Karpas-422 (cell line): ENCODE data around the gene SLC2A13. TPM values are rescaled to one million over a fixed set of nuclear protein-coding genes. Genes with fewer than 3 reads are reported as not detected.

Source experiments
- DNase-seq: peaks from one replicate; pipeline ENCODE4 v3.0.0-alpha.2; 2015
- H2AFZ ChIP-seq: fragments of 200-600 bp; sonication (generic); 2 replicates; pipeline ENCODE4 v1.6.1; 2014; ENCODE audit warnings: antibody characterized with exemption, low read length, mixed read lengths
- H3K27ac ChIP-seq: fragments of 200-600 bp; sonication (generic); 2 replicates; pipeline ENCODE4 v1.5.1; 2014; ENCODE audit warnings: mild to moderate bottlenecking, low read length, moderate library complexity
- H3K27me3 ChIP-seq: fragments of 200-600 bp; sonication (generic); 2 replicates; pipeline ENCODE4 v1.6.1; 2014; ENCODE audit warnings: low read length, mixed read lengths
- H3K36me3 ChIP-seq: fragments of 200-600 bp; sonication (generic); 2 replicates; pipeline ENCODE4 v1.6.1; 2014; ENCODE audit warnings: low read length, mixed read lengths; ENCODE audit not compliant: insufficient read depth
- H3K4me1 ChIP-seq: fragments of 200-600 bp; sonication (generic); 2 replicates; pipeline ENCODE4 v1.6.1; 2014; ENCODE audit warnings: mild to moderate bottlenecking, low read length, mixed read lengths
- H3K4me2 ChIP-seq: fragments of 200-600 bp; sonication (generic); 2 replicates; pipeline ENCODE4 v1.6.1; 2014; ENCODE audit warnings: low read length, low read depth, mild to moderate bottlenecking; ENCODE audit not compliant: poor library complexity, severe bottlenecking
- H3K4me3 ChIP-seq: fragments of 200-600 bp; sonication (generic); 2 replicates; pipeline ENCODE4 v1.5.1; 2014; ENCODE audit warnings: mild to moderate bottlenecking, antibody characterized with exemption, low read length, mixed read lengths
- H3K79me2 ChIP-seq: fragments of 200-600 bp; sonication (generic); 2 replicates; pipeline ENCODE4 v1.6.1; 2014; ENCODE audit warnings: mild to moderate bottlenecking, low read length, mixed read lengths
- H3K9ac ChIP-seq: fragments of 200-600 bp; sonication (generic); 2 replicates; pipeline ENCODE4 v1.6.0; 2014; ENCODE audit warnings: low read length
- H3K9me2 ChIP-seq: fragments of 200-600 bp; sonication (generic), shearing (Covaris generic); replicated peaks from 2 replicates; pipeline ENCODE4 v1.6.0; 2014; ENCODE audit warnings: mild to moderate bottlenecking, low read length, moderate library complexity; ENCODE audit not compliant: insufficient read depth
- H3K9me3 ChIP-seq: fragments of 300-700, 200-600 bp; sonication (generic); 2 replicates; pipeline ENCODE4 v1.6.1; 2014; ENCODE audit warnings: low read length, mixed read lengths
- H4K20me1 ChIP-seq: fragments of 200-600 bp; sonication (generic); 2 replicates; pipeline ENCODE4 v1.6.1; 2014; ENCODE audit warnings: mild to moderate bottlenecking, antibody characterized with exemption, low read length, low read depth; ENCODE audit not compliant: insufficient read depth
- small RNA-seq: library from RNA; depleted of rRNA; stranded (forward); fragments of <200 nt; gene quantifications from one replicate; pipeline ENCODE3, GENCODE V24; 2014
- total RNA-seq: library from RNA; depleted of rRNA; stranded (reverse); fragments of >200 nt; shearing (Covaris generic); gene quantifications from 2 replicates; pipeline ENCODE4 v1.2.3, GENCODE V29; 2014; ENCODE audit warnings: low replicate concordance; rRNA removed

SLC2A13 gene
- total RNA-seq, 1 experiment from 2014 or later = 0.89 TPM

DNA sequence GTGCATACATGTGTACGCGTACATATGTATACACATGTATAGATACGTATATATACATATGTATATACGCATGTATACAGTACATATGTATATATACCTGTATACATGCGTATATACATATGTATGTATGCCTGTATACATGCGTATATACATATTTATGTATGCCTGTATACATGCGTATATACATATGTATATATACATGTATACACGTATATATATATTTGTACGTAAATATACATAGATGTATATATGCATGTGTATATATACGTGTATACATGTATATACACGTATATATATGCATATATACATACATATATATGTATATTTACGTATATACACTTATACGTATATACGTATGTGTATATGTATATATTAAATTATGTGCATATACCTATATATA, 392.3 kb downstream of the SLC2A13 start:
- H3K9me2 ChIP-seq = no peaks in the 10 kb centered on the region
- H3K4me3 ChIP-seq = no peak overlapping the region
- H3K4me2 ChIP-seq = no peak overlapping the region
- H3K27ac ChIP-seq = no peak overlapping the region
- H3K9me3 ChIP-seq = peaks cover 3% of the 10 kb centered on the region
- no peaks in the 10 kb centered on the region for H3K79me2 ChIP-seq
- H4K20me1 ChIP-seq = no peaks in the 10 kb centered on the region
- no peaks in the 10 kb centered on the region for H3K36me3 ChIP-seq
- no peak overlapping the region for H3K9ac ChIP-seq
- no peak for DNase-seq
- H3K27me3 ChIP-seq = no peaks in the 10 kb centered on the region
- H3K4me1 ChIP-seq = no peaks in the 10 kb centered on the region
- no peak overlapping the region for H2AFZ ChIP-seq

- Histone ChIP-seq H3K27me3 (no peaks in the 10 kb centered on the region), H4K20me1 (no peaks in the 10 kb centered on the region), H3K9me2 (no peaks in the 10 kb centered on the region), H3K9ac (no peak overlapping the region), H3K4me2 (no peak overlapping the region), H2AFZ (no peak overlapping the region), H3K4me3 (no peak overlapping the region), H3K27ac (no peak overlapping the region), H3K36me3 (no peaks in the 10 kb centered on the region), H3K79me2 (no peaks in the 10 kb centered on the region), H3K4me1 (no peaks in the 10 kb centered on the region), H3K9me3 (peaks cover 3% of the 10 kb centered on the region)
- DNase-seq = no peak
These were observed 393.5 kb downstream of the SLC2A13 start for GRCh38 chr12:39712334-39712733.

Small RNA genes within 50 kb of the gene (small RNA-seq; reads per million reads assigned to genes)
- not detected for gene RF00414

Other genes with a start within 250 kb of the SLC2A13 start
- gene LRRK2, start 118.9 kb upstream of the SLC2A13 start, total RNA-seq = 0.07 and 0.15 TPM in 2 replicates